GM18868 (cell line): ENCODE data around the gene GARIN3.
A peak's percentile ranks its signal among the peaks of the same experiment; 100 is the strongest.

Experiments
- ATAC-seq: cut with Tn5 transposase; IDR thresholded peaks from one replicate; pipeline ENCODE4 v1.9.1; 2021; ENCODE audit warnings: mild to moderate bottlenecking, moderate library complexity; ENCODE audit not compliant: unreplicated experiment

The GARIN3 gene

DNA sequence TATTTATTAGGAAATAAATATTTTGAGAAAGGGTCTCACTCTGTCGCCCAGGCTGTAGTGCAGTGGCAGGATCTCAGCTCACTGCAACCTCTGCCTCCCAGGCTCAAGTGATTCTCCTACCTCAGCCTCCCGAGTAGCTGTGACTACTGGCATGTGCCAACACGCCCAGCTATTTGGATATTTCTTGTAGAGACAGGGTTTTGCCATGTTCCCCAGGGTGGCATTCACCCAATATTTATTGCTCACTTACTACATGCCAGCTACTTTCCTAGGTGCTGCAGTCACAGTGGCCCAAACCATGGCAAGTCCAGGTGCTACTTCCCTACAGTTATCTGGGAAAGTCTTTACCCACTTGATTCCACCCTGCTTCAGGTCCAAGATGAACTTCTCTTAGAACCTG, 15.1 kb downstream of the GARIN3 start:
- ATAC-seq: no peak

DNA sequence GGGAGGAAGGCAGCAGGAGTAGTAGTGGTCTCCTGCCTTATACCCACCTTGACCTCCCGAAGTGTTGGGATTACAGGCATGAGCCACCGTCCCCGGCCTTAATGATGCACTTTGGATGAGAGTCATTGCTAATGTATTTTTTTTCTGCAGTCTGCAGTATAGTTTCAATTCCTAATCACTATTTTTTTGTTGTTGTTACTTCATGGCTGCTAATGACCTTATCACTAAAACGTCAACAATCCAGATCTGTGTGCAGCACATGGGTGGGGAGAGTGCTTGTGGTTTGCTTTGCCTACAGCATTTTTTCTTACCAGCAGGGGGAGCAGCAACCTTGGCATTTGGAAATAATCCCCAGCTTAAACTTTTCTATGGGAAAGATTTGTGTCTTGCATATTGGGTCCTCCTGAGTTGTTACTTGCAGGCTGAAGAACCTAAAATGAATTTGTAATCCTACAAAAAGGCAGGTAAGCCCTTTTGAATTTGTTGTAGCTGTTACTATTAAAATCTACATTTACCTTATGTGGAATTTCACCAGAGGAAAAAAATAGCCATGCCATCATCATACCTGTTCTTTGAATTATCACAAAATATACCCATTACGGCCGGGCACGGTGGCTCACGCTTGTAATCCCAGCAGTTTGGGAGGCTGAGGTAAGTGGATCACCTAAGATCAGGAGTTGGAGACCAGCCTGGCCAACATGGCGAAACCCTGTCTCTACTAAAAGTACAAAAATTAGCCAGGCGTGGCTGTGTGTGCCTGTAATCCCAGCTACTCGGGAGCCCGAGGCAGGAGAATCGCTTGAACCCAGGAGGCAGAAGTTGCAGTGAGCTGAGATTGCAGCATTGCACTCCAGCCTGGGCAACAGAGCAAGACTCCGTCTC, 17.1 kb downstream of the GARIN3 start:
- peak; percentile 71 for ATAC-seq

- peak; percentile 41 for ATAC-seq
Observed at GRCh38 chr5:157143127-157143971, 22.7 kb downstream of the GARIN3 start.

GRCh38 chr5:157142317-157143126, 23.5 kb downstream of the GARIN3 start, which contains the start of gene MED7:
Gene MED7 (minus strand): TSS chr5:157142865. CDS start chr5:157139431, 3,434 bp downstream.
- ATAC-seq: peak; percentile 99

- no peak for ATAC-seq
Observed at GRCh38 chr5:157137691-157138090, 28.4 kb downstream of the GARIN3 start.

GRCh38 chr5:157132281-157132612, 33.8 kb downstream of the GARIN3 start:
- no peak for ATAC-seq

- peak; percentile 73 for ATAC-seq
Observed at GRCh38 chr5:157130925-157131324, 35.1 kb downstream of the GARIN3 start.

- no peak for ATAC-seq
Observed at GRCh38 chr5:157121709-157122108, 44.4 kb downstream of the GARIN3 start.

GRCh38 chr5:157120102-157120501, 46.0 kb downstream of the GARIN3 start:
- no peak for ATAC-seq

- peak; percentile 79 for ATAC-seq
Observed at GRCh38 chr5:157116483-157116954, 49.5 kb downstream of the GARIN3 start.

DNA sequence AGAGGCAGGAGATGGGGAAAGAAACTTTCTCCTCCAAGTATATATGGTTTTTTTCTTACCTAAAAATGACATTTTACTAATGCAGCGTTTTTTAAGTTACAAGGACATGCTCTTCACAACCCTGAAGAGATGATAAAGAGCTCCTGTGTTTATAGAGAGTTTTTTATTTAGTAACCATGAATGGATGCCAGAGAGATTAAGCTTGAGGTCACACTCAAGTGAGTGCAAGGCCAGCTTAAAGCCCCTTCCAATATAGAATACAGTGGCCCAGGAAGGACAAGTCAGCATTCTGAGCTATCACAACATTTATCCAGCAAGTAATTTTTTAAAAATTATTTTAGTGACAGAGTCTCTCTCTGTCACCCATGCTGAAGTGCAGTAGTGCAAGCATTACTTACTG, 50.6 kb downstream of the GARIN3 start:
- no peak for ATAC-seq

GRCh38 chr5:157115012-157115411, 51.1 kb downstream of the GARIN3 start:
- ATAC-seq: peak; percentile 51

- ATAC-seq: no peak
Observed at GRCh38 chr5:157113002-157113401, 53.1 kb downstream of the GARIN3 start.
